ENCODE measurements around the gene MEGF11. TPM values are rescaled to one million over a fixed set of nuclear protein-coding genes. Genes with fewer than 3 reads are reported as not detected.

MEGF11 gene
- total RNA-seq, 1 experiment from 2014 or later: 2.3 TPM

- Histone ChIP-seq H3K4me2 (ENCODE audit: low read length) (no peak overlapping the region), H3K4me1 (ENCODE audit: control insufficient read depth in 1 of 2, insufficient read depth in 2 of 2, low read length in 2 of 2) (peaks cover 8 to 31% of the 10 kb centered on the region in 2 experiments; a peak in 3 of 4 replicates), H2AFZ (ENCODE audit: low read depth, low read length, poor library complexity, severe bottlenecking) (no peak overlapping the region), H3K9me2 (ENCODE audit: insufficient read depth) (no peaks in the 10 kb centered on the region), H3K27me3 (ENCODE audit: insufficient read depth, low read length) (no peaks in the 10 kb centered on the region), H3K9ac (ENCODE audit: low read length) (no peak overlapping the region), H4K20me1 (ENCODE audit: insufficient read depth) (no peaks in the 10 kb centered on the region), H3K9me3 (ENCODE audit: control insufficient read depth in 1 of 2, insufficient read depth in 1 of 2, low read depth in 1 of 2, low read length in 2 of 2) (no peaks in the 10 kb centered on the region), H3K4me3 (replicated peaks in 1 of 2; ENCODE audit: low read depth in 1 of 2, low read length in 2 of 2) (no peak overlapping the region), H3K27ac (ENCODE audit: low read depth, low read length) (no peak overlapping the region), H3K79me2 (ENCODE audit: insufficient read depth, low read length) (no peaks in the 10 kb centered on the region), H3K36me3 (ENCODE audit: control insufficient read depth in 1 of 2, insufficient read depth in 2 of 2, low read length in 2 of 2) (no peaks in the 10 kb centered on the region)
- CTCF ChIA-PET: interaction anchor here (1.2 to 1.4 kb wide), 2 partner anchors 18 to 54 kb away, joined by 4 to 5 read pairs; no protein-coding TSS in a partner anchor
- RAD21 ChIA-PET (ENCODE audit: low non-redundant PET in 1 of 2, low total read pairs in 2 of 2, uncharacterized antibody in 2 of 2, unreplicated experiment in 2 of 2): no interaction called here
- no TSS peak for BruUV-seq (replicated peaks)
- ATAC-seq: no peak
- POLR2A ChIA-PET: no interaction called here
- intact Hi-C loops (cut with micrococcal nuclease): loop anchor here (5.0 kb wide), 3 partner anchors 36 to 371 kb away; partner anchors contain the start of gene MEGF11
- TF ChIP-seq CBX3 (IDR thresholded peaks at IDR 0.05; ENCODE audit: low read depth): no peak
- no peak for TF ChIP-seq FOSL1 (IDR thresholded peaks at IDR 0.05; ENCODE audit: low read depth)
- no peak for TF ChIP-seq ELF1 (IDR thresholded peaks at IDR 0.05; ENCODE audit: borderline replicate concordance, low read depth)
- no peak for TF ChIP-seq SRF (IDR thresholded peaks at IDR 0.05; ENCODE audit: low read depth)
- TF ChIP-seq REST (IDR thresholded peaks at IDR 0.05; ENCODE audit: low read depth): no peak
- TF ChIP-seq ZNF274 (IDR thresholded peaks at IDR 0.05; ENCODE audit: low read depth, low read length): no peak
- no peak for TF ChIP-seq ATF3 (IDR thresholded peaks at IDR 0.05)
- TF ChIP-seq CTCF (IDR thresholded peaks at IDR 0.05 in 2 of 3, conservative IDR thresholded peaks at IDR 0.05 in 1 of 3; ENCODE audit: borderline replicate concordance in 1 of 3, insufficient read depth in 1 of 3, low read depth in 2 of 3, low read length in 2 of 3): no peak
- no peak for TF ChIP-seq YY1 (IDR thresholded peaks at IDR 0.05; ENCODE audit: extremely low read depth, insufficient replicate concordance, low read depth, low read length)
- TF ChIP-seq SIN3A (IDR thresholded peaks at IDR 0.05; ENCODE audit: low read depth): no peak
- no peak for TF ChIP-seq TCF7L2 (IDR thresholded peaks at IDR 0.05; ENCODE audit: borderline replicate concordance, extremely low read depth, insufficient read depth, insufficient read length)
- no peak for TF ChIP-seq ZFX (IDR thresholded peaks at IDR 0.05)
- TF ChIP-seq MAX (IDR thresholded peaks at IDR 0.05): no peak
- TF ChIP-seq CEBPB (IDR thresholded peaks at IDR 0.05; ENCODE audit: low read depth): no peak
- no peak for TF ChIP-seq EGR1 (IDR thresholded peaks at IDR 0.05; ENCODE audit: low read depth)
- no peak for TF ChIP-seq EZH2phosphoT487 (IDR thresholded peaks at IDR 0.05; ENCODE audit: borderline replicate concordance)
- TF ChIP-seq SP1 (IDR thresholded peaks at IDR 0.05; ENCODE audit: low read depth): no peak
- no peak for TF ChIP-seq RAD21 (IDR thresholded peaks at IDR 0.05; ENCODE audit: low read depth)
- no peak for TF ChIP-seq POLR2AphosphoS5 (IDR thresholded peaks at IDR 0.05; ENCODE audit: low read depth, low read length)
- no peak for DNase-seq (ENCODE audit: low read depth, low spot score)
Observed at GRCh38 chr15:66288093-66288492, 34.5 kb upstream of the MEGF11 start.
